GM12864 (cell line): ENCODE results near the gene ANO3.

Source experiments
- DNase-seq: peaks from one replicate; pipeline ENCODE4 v3.0.0-alpha.2; 2011; ENCODE audit warnings: low read depth
- H3K4me3 ChIP-seq: 2 replicates; pipeline ENCODE4 v1.5.1; 2011; ENCODE audit warnings: mild to moderate bottlenecking, low read depth, low read length, control low read depth
- TF ChIP-seq, protein P1 (sequence below): IDR thresholded peaks from 2 replicates; pipeline ENCODE4 v1.5.1; 2011; ENCODE audit warnings: low read depth, mild to moderate bottlenecking, moderate library complexity, low read length, control low read depth, inconsistent platforms; ENCODE audit errors: missing control alignments

The ANO3 gene

DNA sequence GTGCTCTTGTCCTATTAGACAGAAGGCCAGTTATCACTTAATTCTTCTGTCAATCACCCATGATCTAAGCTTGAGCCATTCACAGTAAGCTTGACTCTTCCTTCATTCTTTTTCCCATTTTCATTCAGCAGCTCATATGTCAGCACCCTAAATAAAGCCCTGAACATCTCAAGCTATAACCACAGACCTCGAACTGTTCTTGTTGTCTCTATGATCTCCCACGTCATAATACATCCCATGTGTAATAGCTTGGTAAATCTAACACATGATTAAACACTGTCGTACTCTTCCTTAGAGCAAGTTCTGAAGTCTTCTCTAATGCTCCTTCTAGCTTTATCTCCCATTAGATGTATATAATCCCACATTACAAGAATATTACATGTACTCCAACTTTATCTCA is 225.7 kb downstream of the ANO3 start:
- DNase-seq, result no peak
- no peak overlapping the region for H3K4me3 ChIP-seq
- TF ChIP-seq, protein P1, sequence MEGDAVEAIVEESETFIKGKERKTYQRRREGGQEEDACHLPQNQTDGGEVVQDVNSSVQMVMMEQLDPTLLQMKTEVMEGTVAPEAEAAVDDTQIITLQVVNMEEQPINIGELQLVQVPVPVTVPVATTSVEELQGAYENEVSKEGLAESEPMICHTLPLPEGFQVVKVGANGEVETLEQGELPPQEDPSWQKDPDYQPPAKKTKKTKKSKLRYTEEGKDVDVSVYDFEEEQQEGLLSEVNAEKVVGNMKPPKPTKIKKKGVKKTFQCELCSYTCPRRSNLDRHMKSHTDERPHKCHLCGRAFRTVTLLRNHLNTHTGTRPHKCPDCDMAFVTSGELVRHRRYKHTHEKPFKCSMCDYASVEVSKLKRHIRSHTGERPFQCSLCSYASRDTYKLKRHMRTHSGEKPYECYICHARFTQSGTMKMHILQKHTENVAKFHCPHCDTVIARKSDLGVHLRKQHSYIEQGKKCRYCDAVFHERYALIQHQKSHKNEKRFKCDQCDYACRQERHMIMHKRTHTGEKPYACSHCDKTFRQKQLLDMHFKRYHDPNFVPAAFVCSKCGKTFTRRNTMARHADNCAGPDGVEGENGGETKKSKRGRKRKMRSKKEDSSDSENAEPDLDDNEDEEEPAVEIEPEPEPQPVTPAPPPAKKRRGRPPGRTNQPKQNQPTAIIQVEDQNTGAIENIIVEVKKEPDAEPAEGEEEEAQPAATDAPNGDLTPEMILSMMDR, result no peak

DNA sequence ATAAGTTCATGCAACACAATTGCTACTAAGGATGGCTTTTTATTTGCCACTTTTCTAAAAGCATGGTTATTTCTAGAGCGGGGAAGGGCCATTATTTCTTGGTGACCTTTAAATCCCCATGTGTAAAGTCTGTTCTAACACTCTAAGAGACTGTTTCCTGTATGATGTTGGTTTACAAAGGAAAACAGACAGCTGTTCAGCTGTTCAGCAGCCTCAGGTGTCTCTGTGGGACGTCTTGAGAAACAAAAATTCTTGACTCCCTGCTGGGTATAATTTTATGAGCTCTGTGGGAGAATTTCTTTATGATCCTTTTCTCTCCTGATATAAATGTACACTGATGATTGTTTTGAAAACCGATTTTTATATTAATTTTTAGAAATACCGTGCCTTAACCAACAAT is 226.3 kb downstream of the ANO3 start:
- DNase-seq, result no peak
- TF ChIP-seq, protein P1, result no peak
- H3K4me3 ChIP-seq, result no peak overlapping the region

DNA sequence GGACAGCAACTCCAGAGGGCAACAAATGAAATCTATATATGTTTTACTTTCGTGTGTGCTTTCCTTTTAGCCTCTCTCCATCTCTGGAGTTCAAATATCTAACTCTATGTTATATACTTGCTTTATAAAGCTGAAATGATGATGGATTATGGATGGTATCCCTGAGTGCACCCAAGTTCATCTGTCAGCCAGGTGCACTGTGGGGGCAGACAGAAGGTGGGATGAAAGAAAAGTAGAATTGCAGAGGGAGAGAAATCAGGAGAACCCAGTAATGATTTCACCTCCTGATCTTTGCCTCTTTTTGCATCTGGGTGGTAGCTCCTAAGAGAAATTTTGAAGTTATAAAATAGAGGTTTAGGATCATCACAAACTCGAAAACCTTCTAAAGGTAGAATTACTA is 237.7 kb downstream of the ANO3 start:
- no peak overlapping the region for H3K4me3 ChIP-seq
- DNase-seq, result no peak
- TF ChIP-seq, protein P1, result no peak

DNA sequence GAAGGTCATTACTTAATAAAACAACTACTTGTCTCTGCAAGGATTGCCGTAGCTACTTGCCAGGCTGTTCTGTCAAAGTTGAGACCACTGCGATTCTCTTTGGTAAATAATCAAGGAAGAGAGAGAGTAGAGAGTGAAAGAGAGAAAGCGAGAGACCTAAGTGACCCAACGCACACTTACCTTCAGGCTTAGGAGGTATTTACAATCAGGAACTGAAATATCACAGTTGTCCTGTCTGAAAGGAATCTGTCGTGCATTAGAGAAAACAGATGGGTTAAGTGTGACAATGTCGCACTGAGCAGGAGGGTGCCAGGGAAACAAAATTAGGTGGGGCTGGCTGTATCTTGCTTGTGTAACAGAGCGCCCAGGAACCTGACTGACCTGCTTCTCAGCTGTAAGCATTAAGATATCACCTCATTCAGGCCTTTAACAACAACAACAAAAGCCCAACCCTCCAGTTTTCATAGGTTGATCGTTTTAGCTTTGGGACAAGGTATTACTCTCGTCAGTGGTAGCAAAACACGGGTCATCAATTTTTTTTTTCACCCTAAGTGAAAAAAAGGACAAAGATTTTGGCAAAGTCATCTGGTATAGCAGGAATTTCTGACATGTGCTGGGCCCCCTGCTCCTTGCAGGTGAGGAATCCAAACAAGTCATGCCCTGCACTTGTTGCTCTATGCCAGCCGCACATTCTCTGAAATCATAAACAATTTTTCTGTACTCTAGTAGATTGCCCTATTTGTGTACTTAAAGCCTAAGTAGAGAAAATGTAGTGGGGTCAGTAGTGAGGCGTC is 240.1 kb downstream of the ANO3 start, which contains the start of gene MUC15:
TSS of gene MUC15 (minus strand) at position 403 of the 794 bp plus-strand sequence. CDS start 5,169 bp downstream, outside the sequence.
- DNase-seq, result no peak
- TF ChIP-seq, protein P1, result no peak
- no peak within 1 kb of the TSS for H3K4me3 ChIP-seq

DNA sequence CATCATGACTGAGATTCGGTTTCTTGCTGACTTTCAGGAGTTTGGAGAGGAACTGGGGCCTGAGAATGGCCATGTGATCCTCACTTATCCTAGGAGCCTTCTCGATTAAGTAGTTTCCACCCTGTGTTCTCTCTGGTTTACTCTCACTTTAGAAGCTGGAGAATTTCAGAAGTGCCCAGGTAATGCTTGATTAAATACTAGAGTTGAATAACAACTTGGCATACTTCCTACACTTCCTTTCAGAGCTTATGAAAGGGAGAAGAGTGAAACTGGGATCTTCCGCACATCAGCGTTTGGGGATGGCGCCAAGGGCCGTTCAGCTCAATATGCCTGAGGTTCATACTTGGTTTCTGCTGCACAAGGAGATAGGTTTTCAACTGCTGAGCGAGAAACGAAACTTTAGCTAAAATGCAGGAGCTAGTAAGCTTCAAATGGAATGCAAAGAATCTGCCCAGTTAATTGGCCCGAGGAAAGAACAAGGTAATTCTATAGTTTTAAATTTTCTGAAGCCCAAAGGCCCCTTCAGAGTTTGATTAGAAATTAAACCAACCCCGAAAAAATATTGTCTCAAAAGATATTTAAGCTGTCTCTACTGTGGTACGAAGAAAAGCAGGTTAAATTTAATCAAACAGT is 241.0 kb downstream of the ANO3 start:
- TF ChIP-seq, protein P1, result no peak
- H3K4me3 ChIP-seq, result no peak overlapping the region
- DNase-seq, result no peak

DNA sequence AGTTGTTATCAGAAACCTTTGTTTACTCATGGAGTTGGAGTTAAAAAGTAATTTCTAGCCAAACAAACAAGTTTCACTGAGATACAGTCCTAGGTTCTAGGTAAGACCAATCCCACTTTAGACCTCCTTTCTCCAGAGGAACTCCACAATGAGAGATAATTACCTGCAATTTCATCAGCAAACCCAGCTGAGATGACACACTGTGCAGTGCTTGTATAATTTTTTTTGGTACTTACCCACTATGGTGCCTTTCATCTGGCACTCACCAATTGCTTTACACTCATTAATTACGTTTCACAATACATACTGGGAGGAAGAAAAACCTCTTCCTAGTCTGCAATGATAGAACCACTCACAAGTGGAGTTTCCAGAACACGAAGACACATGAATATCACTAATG is 242.0 kb downstream of the ANO3 start:
- TF ChIP-seq, protein P1, result no peak
- no peak overlapping the region for H3K4me3 ChIP-seq
- no peak for DNase-seq
